ENCODE measurements around the gene TMED10.
A peak's percentile ranks its signal among the peaks of the same experiment; 100 is the strongest.

Gene TMED10

DNA sequence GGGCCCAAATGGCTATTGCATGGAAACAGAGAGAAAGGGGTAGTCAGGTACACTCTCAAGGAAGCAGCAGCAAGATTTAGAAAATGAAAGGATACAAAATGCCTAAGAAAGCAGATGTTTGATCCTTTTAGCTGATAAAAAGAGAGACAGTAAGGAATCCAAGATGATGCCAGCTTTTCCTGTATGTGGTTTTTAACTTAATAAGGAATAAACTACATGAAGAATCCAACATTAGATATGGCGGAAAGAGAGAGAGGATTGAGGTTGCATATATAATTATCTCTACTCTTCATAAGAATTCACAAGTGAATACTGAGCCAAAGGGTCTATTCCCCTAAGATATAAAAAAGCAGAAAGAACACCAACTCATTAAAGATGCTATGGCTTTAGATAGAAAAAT lies 11.6 kb downstream of the TMED10 start:
- TF ChIP-seq, protein P1, sequence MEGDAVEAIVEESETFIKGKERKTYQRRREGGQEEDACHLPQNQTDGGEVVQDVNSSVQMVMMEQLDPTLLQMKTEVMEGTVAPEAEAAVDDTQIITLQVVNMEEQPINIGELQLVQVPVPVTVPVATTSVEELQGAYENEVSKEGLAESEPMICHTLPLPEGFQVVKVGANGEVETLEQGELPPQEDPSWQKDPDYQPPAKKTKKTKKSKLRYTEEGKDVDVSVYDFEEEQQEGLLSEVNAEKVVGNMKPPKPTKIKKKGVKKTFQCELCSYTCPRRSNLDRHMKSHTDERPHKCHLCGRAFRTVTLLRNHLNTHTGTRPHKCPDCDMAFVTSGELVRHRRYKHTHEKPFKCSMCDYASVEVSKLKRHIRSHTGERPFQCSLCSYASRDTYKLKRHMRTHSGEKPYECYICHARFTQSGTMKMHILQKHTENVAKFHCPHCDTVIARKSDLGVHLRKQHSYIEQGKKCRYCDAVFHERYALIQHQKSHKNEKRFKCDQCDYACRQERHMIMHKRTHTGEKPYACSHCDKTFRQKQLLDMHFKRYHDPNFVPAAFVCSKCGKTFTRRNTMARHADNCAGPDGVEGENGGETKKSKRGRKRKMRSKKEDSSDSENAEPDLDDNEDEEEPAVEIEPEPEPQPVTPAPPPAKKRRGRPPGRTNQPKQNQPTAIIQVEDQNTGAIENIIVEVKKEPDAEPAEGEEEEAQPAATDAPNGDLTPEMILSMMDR (IDR thresholded peaks at IDR 0.05; ENCODE audit: insufficient read depth, low read depth, low read length, missing control alignments), result no peak
- DNase-seq (ENCODE audit: low read depth), result no peak
- H3K4me3 ChIP-seq (ENCODE audit: low read depth, low read length), result no peak overlapping the region

DNA sequence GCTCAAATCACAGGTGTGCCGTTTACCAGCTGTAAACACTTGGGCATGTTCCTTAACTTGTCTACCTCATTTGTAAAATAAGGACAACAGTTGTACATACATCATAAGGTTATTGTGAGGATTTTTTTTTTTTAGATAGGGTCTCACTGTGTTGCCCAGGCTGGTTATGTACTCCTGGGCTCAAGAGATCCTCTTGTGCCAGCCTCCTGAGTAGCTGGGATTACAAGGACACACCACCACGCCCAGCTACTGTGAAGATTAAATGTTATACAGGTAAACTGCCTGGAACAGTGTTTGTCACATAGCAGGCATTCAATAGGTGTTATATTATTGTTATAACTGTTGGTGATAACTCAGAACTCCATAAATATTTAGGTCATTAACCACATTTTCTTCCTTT lies 12.7 kb downstream of the TMED10 start:
- no peak for DNase-seq (ENCODE audit: low read depth)
- TF ChIP-seq, protein P1 (IDR thresholded peaks at IDR 0.05; ENCODE audit: insufficient read depth, low read depth, low read length, missing control alignments), result no peak
- H3K4me3 ChIP-seq (ENCODE audit: low read depth, low read length), result no peak overlapping the region

DNA sequence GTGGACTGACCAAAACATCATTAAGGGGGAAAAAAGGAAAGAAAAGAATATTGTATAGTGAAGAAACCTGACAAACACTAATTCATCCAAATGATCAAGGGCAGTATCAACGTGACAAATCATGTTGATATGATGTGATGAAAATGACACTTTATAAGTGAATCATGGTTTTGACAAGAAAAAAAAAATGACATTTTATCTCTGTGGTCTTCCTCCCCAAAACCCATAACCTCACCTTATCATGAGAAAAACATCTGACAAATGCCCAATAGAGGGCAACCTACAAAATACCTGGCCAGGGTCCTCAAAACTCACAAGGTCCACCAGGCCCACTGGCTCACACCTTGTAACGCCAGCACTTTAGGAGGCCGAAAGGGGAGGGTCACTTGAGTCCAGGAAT lies 13.8 kb downstream of the TMED10 start:
- DNase-seq (ENCODE audit: low read depth), result no peak
- H3K4me3 ChIP-seq (ENCODE audit: low read depth, low read length), result no peak overlapping the region
- TF ChIP-seq, protein P1 (IDR thresholded peaks at IDR 0.05; ENCODE audit: insufficient read depth, low read depth, low read length, missing control alignments), result no peak

DNA sequence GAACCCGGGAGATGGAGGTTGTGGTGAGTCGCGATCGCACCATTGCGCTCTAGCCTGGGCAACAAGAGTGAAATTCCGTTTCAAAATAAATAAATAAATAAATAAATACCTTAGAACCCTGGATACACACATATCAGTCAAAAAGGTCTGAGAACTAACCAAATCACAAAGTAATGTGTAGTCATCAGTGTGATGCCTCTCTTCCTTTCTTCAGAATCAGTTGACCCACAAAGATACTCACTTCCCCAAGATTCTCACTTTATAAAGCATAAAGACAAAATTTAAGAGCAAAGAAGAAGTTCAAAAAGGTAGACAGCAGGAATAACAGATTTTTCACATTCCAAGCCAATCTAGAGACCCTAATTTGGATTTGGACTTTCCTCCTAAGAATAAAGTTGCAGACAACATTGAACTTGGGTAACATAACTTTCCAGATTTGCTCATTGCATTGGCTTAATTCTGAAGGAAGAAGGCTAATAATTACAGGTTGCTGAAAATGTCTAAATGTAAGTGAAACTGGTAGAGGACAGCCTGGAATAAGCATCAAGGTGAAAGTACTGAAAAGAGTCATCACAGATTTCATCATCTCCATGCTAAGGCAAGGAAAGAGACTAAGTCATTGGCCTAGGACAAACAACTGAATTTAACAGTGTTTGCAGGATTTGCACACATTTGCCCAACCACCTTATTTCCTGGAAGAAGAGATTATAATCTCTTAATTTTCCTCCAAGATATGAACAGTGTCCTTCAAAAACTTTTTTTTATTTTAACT lies 17.4 kb downstream of the TMED10 start:
- peak; percentile 56 for DNase-seq (ENCODE audit: low read depth)
- H3K4me3 ChIP-seq (ENCODE audit: low read depth, low read length), result no peak overlapping the region
- TF ChIP-seq, protein P1 (IDR thresholded peaks at IDR 0.05; ENCODE audit: insufficient read depth, low read depth, low read length, missing control alignments), result no peak

DNA sequence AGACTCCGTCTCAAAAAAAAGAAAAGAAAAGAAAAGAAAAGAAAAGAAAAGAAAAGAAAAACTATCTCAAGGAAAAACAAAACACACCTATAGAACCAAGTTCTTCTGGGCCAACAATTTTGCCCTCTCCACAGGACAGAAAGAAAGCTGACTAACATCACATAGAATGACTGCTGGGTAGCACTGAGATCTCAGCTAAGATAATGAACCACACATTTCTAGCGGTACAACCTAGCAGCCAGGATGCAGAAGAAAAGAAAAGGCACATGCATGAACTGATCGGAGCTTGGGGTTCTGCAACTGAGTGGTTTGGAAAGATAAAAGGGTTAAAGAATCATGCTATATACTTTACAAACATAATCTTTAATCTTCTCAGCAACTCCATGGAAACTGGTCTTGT lies 19.5 kb downstream of the TMED10 start:
- DNase-seq (ENCODE audit: low read depth), result no peak
- H3K4me3 ChIP-seq (ENCODE audit: low read depth, low read length), result no peak overlapping the region
- TF ChIP-seq, protein P1 (IDR thresholded peaks at IDR 0.05; ENCODE audit: insufficient read depth, low read depth, low read length, missing control alignments), result no peak

DNA sequence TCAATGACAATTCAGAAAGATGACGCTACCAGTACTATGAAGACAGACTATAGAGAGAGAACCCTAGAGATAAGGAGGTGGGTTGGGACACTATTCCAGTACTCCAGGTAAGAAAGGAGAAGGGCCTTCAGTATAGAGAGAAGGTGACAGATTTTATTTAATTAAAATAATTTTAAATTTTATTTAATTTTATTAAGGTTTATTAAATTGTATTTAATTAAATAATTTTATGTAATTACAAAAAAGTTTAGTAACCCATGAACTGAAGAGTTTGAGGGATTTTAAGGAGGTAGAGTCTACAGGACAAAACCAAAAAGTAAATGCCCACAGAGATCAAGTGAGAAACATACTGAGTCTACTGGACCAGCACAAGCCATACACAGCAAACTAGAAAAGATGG lies 20.3 kb downstream of the TMED10 start:
- DNase-seq (ENCODE audit: low read depth), result no peak
- H3K4me3 ChIP-seq (ENCODE audit: low read depth, low read length), result no peak overlapping the region
- TF ChIP-seq, protein P1 (IDR thresholded peaks at IDR 0.05; ENCODE audit: insufficient read depth, low read depth, low read length, missing control alignments), result no peak

DNA sequence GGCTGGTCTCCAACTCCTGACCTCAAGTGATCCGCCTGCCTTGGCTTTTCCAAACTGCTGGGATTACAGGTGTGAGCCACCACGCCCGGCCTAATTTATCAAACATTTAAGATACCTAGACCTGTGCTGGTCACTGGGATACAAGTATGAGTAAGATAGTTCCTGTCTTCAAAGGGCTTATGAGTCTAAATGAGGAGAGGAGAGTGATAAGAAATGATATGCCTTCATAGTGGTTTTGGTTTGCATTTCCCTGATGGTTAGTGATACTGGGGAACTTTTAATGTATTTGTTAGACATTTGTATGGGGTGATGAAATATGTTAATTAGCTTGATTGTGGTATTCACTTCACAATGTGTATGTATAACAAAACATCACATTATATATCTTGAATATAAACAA lies 21.2 kb downstream of the TMED10 start:
- no peak for DNase-seq (ENCODE audit: low read depth)
- no peak overlapping the region for H3K4me3 ChIP-seq (ENCODE audit: low read depth, low read length)
- TF ChIP-seq, protein P1 (IDR thresholded peaks at IDR 0.05; ENCODE audit: insufficient read depth, low read depth, low read length, missing control alignments), result no peak
